COLO668 (cell line): ENCODE measurements around the gene CSAG2.

Source experiments
- DNase-seq: peaks from one replicate; lab custom pipeline; 2025; ENCODE audit not compliant: unreplicated experiment; lab: John Stamatoyannopoulos, UW

Gene CSAG2

DNA sequence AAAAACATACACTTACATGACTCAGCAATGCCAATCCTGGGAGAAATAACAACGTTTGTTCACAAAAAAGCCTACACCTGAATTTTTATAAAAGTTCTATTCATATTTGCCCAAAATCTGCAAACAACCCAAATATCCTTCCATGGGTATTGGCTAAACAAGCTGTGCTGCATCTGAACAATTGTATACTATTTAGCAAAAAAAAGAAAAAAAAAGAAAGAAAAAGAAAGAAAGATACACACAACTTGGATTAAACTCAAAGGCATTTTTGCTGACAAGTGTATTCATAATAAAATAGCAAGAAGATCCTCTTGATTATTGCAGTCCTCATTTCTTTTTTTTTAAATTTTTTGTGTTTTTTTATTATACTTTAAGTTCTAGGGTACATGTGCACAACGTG, 34.9 kb downstream of the CSAG2 start:
- DNase-seq, result no peak

DNA sequence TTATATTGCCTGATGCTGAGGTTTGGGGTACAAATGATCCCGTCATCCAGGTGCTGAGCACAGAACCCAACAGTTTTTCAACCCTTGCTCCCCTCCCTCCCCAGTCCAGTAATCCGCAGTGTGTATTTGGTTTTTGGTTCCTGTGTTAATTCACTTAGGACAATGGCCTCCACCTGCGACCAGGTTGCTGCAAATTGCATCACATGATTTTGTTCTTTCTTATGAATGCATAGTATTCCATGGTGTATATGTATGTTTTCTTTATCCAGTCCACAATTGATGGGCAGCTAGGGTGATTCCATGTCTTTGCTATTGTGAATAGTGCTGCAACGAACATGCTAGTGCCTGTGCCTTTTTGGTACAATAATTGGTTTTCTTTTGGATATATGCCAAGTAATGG, 46.0 kb downstream of the CSAG2 start:
- DNase-seq, result no peak

DNA sequence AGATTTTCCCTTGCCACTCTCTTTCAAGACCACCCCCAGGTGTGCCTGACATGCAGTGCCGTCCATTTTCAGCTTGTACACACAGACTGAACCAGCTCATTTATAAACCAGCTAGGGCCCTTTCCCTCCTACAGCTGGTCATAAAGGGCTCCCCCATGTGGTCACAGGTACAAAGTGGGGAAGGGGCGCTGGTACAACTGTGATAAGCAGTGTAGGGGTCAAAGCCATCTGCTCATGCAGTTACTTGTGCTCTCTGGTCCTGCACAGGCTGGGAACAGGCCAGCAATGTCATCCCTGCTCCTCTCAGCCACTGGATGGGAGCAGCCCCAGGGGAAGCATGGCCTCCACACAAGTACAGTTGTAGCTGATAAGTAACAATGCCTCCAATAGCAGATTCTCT, 50.8 kb downstream of the CSAG2 start:
- no peak for DNase-seq
